GM21526 (cell line): ENCODE measurements around the gene MAST1.
A peak's percentile ranks its signal among the peaks of the same experiment; 100 is the strongest.

Source experiments
- ATAC-seq: cut with Tn5 transposase; IDR thresholded peaks from one replicate; pipeline ENCODE4 v1.9.1; 2021; ENCODE audit warnings: moderate library complexity; ENCODE audit not compliant: unreplicated experiment, low FRiP score

The MAST1 gene

DNA sequence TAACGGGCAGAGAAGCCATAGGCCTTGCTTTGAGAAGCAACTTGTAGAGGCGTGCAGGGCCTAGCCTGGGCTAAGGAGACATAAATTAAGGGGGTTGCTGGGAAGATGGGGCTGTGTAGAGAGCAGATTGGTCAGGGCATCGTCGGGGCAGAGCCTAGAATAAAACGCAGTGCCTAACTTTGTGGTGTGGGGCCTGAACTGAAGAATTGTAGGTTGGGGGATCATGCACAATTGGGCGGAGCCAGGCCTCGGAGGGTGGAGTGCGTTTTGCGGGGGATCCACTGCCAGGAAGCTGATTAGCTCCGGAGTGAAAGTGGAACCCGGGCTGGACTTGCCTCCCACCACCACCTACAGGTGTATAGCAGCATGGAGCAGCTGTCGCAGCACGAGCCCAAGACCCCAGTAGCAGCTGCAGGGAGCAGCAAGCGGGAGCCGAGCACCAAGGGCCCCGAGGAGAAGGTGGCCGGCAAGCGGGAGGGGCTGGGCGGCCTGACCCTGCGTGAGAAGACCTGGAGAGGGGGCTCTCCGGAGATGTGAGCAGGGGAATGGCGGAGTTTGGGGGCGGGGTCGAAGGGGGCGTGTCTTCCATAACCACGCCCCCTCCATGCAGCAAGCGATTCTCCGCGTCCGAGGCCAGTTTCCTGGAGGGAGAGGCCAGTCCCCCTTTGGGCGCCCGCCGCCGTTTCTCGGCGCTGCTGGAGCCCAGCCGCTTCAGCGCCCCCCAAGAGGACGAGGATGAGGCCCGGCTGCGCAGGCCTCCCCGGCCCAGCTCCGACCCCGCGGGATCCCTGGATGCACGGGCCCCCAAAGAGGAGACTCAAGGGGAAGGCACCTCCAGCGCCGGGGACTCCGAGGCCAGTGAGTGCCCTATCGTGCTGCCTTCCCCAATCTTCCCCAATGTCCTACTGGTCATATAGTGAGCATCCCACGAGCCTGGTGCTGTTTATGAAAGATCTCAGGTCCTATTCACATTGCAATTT, 29.1 kb downstream of the MAST1 start:
- ATAC-seq: no peak

DNA sequence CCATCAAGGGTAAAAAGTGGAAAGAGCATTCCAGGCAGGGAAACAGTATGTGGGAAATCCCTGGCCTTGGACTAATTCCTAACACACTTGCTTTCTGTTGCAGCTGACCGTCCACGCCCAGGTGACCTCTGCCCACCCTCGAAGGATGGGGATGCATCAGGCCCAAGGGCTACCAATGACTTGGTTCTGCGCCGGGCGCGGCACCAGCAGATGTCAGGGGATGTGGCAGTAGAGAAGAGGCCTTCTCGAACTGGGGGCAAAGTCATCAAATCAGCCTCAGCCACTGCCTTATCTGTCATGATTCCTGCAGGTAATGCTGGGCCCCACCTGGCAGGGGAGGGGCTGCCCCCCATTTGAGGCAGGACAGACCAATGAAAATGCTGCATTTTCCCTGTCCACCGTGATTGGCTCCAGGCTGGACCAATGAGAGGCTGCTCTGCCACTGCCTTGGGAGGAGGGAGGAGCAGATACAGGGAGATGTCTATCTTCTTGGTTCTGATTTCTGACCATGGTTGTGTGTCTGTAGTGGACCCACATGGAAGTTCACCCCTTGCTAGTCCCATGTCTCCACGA, 30.3 kb downstream of the MAST1 start:
- no peak for ATAC-seq

DNA sequence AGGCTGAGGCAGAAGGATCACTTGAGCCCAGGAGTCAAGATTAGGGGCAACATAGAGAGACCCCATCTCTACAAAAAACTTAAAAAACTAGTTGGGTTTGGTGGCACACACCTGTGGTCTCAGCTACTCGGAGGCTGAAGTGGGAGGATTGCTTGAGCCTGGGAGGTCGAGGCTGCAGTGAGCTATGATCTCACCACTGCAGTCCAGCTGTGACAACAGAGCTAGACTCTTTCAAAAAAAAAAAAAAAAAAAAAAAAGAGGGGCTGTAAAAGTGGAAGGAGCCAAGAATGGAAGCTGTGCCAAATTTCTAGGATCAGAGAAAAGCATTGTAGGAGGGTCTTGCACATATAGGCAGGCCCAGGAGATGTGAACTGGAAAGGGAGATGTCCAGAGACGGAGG, 33.4 kb downstream of the MAST1 start:
- no peak for ATAC-seq

DNA sequence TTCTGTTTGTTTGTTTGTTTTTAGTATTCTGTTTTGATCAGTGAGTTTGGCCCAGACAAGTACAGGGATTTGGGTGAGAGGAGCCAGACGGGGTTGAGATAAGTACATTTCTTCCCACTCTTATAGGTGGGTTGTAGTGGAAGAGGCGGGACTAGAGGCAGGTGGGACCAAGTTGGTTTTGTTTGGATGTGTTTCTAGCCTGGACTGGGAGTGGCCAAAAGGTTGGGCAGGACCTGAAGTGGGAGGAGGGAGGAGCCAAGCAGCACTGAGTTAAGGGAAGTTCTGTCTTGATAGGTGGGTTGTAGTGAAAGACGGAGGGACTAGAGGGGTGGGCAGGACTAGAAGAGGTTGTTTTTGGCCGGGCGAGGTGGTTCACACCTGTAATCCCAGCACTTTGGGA, 33.9 kb downstream of the MAST1 start:
- ATAC-seq: no peak

DNA sequence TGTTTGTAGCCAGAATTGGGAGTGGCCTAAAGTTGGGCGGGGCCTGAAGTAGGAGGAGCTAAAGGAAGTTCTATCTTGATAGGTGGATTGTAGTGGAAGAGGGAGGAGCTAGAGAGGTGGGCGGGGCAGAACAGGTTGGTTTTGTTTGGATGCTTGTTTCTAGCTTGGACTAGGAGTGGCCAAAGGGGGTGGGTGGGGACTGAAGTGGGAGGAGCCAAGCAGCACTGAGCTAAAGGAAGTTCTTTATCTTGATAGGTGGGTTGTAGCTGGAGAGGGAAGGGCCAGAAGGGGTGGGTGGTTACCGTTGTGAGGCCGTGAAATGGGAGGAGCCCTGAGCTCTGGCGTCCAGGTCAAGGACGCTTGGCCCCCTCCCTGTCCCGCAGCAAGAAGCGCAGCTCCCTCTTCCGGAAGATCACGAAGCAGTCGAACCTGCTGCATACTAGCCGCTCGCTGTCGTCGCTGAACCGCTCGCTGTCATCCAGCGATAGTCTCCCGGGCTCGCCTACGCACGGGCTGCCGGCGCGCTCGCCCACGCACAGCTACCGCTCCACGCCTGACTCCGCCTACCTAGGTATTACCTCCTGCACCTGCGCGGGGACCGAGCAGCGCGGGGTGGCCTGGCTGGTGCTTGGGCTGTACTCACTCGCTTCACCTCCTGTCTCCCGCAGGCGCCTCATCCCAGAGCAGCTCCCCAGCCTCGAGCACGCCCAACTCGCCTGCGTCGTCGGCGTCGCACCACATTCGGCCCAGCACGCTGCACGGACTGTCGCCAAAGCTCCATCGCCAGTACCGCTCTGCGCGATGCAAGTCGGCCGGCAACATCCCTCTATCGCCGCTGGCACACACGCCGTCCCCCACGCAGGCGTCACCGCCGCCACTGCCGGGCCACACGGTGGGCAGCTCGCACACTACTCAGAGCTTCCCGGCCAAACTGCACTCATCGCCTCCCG, 34.9 kb downstream of the MAST1 start:
- no peak for ATAC-seq

DNA sequence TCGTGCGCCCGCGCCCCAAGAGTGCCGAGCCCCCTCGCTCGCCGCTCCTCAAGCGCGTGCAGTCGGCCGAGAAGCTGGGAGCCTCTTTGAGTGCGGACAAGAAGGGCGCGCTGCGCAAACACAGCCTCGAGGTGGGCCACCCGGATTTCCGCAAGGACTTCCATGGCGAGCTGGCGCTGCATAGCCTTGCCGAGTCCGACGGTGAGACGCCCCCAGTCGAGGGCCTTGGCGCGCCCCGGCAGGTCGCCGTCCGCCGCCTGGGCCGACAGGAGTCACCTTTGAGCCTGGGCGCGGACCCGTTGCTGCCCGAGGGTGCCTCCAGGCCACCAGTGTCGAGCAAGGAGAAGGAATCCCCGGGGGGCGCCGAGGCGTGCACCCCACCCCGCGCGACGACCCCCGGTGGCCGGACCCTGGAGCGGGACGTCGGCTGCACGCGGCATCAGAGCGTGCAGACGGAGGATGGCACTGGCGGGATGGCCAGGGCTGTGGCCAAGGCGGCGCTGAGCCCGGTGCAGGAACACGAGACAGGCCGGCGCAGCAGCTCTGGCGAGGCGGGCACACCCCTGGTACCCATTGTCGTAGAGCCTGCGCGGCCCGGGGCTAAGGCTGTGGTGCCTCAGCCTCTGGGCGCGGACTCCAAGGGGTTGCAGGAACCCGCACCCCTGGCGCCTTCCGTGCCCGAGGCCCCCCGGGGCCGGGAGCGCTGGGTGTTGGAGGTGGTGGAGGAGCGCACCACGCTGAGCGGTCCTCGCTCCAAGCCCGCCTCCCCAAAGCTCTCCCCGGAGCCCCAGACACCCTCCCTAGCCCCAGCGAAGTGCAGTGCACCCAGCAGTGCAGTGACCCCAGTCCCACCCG, 35.8 kb downstream of the MAST1 start:
- no peak for ATAC-seq

DNA sequence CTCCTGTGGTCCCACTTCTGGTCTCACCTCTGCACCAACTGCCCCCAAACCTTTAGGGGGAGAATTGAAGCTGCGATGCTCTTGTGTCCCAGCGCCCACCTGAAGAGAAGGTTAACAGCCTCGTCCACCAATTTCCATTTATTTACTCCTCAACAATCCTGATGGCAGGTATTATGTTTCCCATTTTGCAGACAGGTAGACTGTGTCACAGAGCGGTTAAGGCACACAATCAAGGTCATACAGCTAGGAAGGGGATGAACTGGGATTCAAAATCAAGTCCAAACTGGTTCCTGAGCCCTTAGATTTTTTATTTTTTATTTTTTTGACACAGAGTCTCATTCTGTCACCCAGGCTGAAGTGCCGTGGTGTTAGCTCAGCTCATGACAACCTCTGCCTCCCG, 36.8 kb downstream of the MAST1 start:
- ATAC-seq: no peak

DNA sequence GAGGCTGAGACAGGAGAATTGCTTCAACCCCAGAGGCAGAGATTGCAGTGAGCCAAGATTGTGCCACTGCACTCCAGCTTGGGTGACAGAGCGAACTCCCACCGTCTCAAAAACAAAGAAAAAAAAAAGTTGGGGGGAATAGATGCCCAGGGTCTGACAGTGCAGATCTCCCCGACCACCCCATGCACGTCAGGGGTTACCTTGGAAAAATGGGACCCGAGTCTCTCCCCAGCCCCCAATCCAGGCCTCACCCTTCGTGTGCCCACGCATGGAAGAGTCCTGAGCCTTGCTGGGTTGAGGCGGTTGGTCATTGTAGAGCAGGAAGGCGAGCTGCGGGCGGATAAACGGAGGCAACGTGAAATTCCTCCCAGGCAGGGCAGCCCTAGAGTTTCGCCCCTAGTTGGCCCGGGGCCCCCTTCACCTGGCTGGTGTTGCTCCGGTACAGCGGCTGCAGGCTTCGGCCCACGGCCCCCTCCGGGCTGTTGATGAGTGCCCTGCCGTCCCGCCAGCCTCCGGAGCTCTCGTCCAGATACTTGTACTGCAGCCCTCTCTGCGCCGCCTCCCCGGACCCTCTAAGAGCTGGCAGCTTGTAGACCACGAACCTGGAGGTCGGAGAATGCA, 42.3 kb downstream of the MAST1 start:
- ATAC-seq: peak; percentile 10

DNA sequence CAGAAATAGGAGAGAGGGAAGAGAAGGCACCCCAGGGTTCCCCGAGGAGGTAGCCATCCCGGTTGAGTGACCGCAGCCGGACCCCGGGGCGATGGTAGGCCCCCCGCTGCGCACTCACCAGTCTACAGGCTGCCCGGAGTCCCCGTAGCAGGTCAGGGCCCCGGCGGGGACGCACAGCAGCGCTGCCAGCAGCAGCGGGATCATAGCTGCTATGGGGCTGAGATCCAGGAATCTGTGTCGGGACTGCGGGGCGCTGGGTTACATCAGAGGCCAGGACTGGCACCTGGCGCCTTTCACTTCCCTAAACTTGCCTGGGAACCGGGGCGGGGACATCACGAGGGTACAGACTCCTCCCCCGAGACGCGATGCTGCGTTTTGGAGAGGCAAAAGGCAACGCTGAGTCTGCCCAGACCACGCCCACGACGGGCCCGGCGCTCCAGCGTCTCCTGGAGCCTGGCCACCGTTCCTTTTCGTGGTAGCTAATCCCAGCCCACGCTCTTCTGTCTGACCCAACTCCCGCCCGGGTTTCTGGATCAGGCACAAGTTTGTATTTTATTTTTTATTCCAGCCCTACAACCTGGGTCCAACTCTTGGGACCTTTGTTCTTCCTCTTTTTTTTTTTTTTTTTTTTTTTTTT, 43.0 kb downstream of the MAST1 start, which contains the start of gene DNASE2:
Gene DNASE2, minus strand, starts transcription at position 278 of the 637 bp plus-strand sequence. Its CDS starts 74 bp downstream, at position 204.
- peak; percentile 68 for ATAC-seq

DNA sequence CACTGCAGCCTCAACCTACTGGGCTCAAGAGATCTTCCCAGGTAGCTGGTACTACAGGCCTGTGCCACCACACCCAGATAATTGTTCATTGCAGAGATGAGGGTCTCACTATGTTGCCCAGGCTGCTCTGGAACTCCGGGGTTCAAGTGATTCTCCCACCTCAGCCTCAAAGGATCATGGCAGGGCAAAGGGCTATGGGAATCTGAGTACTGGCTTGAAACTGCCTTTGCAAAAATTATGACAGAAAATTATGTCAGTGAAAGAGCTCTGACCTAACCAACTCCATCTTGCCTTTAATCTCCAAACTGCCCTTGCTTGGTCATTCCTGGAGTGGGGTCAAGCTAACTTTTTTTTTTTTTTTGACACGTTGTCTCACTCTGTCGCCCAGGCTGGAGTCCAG, 44.3 kb downstream of the MAST1 start:
- ATAC-seq: no peak

DNA sequence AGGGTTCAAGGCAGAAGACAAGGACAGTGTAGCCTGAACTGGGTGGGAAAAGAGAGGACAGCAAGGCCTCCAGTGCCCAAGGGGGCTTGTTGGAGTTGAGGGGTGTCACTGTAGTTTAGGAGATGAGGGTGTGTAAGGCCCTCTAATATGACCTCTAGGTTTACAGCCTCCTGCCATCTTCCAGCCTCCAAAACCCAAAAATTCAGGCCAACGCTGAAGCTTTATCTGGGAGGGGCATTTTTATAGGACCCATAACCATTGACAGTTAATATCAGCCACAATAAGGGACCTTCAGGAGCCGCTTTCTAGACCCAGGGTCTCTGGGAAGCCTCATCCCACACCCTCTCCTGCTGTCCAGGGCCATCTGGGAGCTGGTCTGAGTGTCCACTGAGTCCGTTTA, 45.9 kb downstream of the MAST1 start:
- ATAC-seq: no peak

DNA sequence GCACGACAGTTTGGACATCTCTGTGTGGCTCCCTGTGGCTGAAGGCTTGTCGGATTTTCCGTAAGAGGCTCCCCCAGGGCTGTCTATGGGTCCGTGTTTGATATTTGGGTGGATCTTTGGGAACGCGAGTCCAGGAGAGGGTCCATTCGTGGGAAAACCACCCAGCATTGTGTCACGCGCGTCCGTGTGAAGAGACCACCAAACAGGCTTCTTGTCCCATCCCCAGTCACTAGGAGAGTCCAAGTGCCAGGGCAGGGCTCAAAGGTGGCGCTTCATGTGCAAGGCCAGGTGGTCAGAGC, 46.3 kb downstream of the MAST1 start:
- no peak for ATAC-seq

DNA sequence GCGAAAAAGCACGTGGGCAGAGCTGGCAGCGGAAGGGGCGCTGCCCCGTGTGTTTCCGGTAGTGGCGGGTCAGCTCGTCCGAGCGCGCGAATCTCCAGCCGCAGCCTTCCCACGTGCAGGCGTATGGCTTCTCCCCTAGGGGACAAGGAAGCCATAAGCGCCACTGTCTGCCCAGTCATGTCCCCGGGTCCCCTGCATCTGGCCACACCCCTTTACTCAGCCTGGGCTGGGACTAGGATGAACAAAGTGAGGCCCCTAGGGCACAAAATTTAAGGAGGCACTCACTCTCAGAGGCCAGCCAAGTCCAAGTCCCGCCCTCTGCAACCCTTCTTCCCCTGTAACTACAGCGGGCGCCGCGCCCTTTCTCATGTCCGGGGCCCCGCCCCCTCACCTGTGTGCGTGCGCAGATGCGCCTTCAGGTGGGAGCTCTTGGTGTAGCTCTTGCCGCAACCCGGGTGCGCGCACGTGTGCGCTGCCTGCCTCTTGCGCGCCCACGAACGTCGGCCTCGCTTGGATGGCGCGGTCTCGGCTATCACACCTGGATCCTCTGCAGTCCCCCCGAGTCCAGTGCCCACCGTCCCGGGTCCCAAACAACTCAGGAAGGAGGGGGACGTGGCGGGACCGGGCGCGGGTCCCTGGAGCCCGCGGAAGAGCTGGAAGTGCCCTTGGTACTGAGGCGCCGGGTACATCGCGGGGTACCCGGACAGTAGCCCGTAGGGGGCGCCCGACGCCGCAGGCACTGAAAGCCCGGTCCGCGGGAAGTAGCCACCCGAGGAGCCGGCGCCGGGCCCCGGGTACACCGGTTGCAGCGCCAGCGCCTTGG, 46.8 kb downstream of the MAST1 start:
- ATAC-seq: no peak

DNA sequence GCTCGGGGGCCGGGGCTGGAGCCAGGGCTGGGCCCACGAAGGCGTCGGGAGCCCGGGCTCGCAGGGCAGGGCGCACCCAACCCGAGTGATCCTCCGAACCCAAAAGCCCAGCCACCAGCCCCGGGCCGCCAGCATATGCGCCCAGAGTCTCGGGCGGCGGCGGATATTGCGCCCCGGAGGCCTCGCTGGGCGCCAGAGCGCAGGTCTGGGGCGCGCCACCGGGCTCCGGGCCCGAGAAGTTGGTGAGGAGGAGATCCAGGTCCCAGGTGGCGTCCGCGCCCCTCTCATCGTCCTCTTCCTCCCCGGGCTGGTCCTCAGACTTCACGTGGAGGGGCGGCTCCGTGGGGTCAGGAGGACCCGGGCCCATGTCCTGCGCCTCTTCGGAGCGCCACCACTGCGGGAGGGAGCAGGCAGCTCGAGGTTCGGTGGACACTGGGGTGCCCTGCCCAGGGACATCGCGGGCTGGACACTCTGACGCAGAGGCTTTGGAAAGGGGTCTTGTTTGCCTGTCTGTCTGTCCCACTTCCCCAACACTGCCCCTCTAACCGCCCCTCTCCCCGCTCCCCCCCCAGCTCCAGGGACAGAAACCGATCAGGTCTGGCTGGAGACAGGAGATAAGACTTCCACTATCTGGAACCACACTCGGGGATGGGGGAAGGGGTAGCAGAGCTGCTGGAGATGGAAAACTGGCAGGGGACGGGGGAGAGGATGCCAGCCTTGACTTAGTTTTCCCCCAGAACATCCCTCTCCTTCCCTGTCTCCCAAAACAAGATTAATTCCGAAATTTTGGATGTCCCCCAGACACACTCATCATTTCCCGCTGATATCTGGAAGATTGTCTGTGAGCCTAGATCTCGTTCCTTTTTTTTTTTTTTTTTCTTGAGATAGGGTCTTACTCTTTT, 47.7 kb downstream of the MAST1 start:
- no peak for ATAC-seq

DNA sequence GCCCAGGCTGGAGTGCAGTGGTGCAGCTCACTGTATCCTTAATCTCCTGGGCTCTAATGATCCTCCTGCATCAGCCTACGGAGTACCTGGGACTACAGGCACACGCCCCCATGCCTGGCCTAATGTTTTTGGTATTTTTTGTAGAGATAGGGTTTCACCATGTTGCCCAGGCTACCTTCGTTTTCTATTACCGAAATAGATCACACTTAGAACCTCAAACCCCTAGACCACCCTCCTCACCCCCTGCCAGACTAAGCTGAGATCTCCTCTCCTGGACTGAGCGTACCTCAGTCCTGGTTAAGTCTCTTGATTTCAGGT, 48.3 kb downstream of the MAST1 start:
- no peak for ATAC-seq

DNA sequence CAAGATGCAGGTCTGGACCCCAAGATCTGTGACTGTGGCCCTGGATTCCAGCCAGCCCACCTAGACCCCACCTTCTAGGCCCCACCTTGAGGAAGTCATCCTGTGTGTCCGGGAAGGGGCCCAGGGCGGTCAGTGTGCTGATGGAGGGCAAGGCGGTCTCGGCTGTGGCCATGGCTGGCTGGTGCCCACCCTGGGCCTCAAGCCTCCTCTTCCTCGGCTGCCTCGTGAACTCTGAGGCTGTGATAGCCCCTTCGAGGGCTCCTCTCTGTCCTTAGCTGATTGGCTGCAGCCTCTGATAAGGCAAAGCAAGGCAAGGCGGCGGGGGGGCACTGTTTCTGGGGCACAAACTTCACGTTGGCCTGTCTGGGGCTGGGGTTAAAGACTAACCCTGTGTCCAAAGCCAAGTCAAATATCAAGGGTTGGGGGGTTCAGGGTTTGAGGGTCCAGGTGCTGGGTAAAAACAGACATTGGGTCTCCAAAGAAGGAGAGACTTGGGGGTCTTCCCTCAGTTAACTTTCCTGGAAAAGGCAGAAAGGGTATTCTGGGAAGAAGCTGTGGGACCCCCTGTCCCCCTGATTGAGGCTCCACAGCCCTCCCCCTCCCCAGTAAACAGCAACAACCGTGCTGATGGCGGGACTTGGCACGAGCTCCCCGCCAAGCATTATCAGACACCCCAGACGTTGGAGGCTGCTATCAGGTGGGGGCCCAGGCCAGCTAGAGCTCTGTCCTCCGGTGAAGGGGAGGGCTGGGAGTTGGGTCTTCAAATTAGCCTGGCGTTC, 48.8 kb downstream of the MAST1 start, which contains the start of gene KLF1:
Gene KLF1, minus strand, starts transcription at position 233 of the 779 bp plus-strand sequence. Its CDS starts 61 bp downstream, at position 172.
- no peak for ATAC-seq
